ENCODE measurements around the gene MLLT3.

Gene MLLT3

DNA sequence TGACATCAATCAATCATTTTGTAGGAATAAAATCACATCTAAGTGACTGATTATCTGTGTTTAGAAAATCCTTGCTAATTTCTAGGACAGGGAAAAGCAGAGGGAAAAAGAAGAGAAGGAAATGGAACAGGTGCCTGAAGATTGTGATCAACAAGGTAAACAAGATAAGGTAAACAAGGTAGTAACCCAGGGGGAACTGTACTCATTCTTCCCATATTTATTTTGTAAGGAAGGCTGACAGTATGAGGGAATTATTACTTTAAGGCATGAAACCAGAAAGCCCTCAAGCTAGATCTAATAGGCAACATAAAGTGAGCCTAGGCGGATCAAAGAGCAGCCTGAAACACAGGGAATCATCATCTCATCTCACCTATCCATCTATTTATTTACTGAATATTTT lies 231.1 kb downstream of the MLLT3 start:
- H3K4me3 ChIP-seq (ENCODE audit: control insufficient read depth, low read depth, low read length) = no peak overlapping the region
- TF ChIP-seq, protein P1, sequence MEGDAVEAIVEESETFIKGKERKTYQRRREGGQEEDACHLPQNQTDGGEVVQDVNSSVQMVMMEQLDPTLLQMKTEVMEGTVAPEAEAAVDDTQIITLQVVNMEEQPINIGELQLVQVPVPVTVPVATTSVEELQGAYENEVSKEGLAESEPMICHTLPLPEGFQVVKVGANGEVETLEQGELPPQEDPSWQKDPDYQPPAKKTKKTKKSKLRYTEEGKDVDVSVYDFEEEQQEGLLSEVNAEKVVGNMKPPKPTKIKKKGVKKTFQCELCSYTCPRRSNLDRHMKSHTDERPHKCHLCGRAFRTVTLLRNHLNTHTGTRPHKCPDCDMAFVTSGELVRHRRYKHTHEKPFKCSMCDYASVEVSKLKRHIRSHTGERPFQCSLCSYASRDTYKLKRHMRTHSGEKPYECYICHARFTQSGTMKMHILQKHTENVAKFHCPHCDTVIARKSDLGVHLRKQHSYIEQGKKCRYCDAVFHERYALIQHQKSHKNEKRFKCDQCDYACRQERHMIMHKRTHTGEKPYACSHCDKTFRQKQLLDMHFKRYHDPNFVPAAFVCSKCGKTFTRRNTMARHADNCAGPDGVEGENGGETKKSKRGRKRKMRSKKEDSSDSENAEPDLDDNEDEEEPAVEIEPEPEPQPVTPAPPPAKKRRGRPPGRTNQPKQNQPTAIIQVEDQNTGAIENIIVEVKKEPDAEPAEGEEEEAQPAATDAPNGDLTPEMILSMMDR (conservative IDR thresholded peaks at IDR 0.05; ENCODE audit: control insufficient read depth, insufficient read depth, low read depth, low read length) = no peak
- DNase-seq (ENCODE audit: low read depth) = no peak

DNA sequence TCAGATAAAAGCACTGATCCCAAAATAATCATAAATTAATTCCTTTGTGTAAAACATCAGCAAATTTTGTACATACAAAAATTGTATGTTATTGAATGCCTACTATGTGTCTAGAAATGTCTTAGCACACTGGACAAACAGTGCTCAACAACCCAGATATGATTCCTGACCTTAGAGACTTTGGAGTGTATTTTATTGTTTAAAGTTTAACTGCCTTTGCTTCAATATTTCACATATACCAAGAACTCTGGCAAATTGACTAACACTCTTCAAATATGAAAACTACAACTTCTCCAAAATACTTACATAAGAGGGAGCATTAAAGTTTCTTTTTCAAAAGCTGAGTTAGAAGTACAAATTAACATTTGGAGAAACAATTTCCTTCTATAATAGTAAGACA lies 231.9 kb downstream of the MLLT3 start:
- DNase-seq (ENCODE audit: low read depth) = no peak
- TF ChIP-seq, protein P1 (conservative IDR thresholded peaks at IDR 0.05; ENCODE audit: control insufficient read depth, insufficient read depth, low read depth, low read length) = no peak
- no peak overlapping the region for H3K4me3 ChIP-seq (ENCODE audit: control insufficient read depth, low read depth, low read length)

DNA sequence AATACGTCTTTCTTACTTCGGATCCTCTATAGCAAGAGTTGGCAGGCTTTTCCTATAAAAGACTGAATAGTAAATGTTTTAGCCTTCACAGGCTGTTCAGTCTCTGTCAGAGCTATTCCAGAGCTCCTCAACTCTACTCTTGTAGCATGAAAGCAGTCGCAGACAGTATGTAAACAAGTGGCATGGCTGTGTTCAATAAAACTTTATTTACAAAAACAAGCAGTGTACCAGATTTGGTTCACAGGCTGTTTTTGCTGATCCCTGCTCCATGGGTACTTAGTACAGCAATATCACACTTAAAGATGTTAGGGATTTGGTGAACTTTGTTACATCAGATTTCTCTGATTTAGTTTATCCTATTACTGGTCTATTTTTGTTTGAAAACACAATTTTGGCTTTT lies 235.2 kb downstream of the MLLT3 start:
- no peak for DNase-seq (ENCODE audit: low read depth)
- H3K4me3 ChIP-seq (ENCODE audit: control insufficient read depth, low read depth, low read length) = no peak overlapping the region
- TF ChIP-seq, protein P1 (conservative IDR thresholded peaks at IDR 0.05; ENCODE audit: control insufficient read depth, insufficient read depth, low read depth, low read length) = no peak

DNA sequence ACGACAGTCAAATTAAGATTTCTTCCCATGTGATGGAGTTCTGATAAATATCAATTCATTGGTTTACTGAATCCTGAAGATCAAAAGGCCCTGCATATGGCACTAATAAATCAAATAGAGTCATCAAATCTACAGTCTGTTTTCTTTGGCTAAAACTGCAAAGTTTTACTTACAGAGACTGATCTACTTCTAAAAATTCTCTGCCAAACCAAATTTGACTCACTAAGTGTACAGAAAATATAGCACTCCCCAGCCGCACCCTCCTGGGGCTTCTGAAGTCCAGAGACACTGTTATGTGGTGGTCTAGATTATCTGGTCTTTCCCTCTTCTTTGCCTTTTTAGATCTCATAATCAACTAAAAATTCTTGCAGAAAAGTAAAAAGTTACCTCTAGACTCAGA lies 237.7 kb downstream of the MLLT3 start:
- TF ChIP-seq, protein P1 (conservative IDR thresholded peaks at IDR 0.05; ENCODE audit: control insufficient read depth, insufficient read depth, low read depth, low read length) = no peak
- peak; percentile 38 for DNase-seq (ENCODE audit: low read depth)

DNA sequence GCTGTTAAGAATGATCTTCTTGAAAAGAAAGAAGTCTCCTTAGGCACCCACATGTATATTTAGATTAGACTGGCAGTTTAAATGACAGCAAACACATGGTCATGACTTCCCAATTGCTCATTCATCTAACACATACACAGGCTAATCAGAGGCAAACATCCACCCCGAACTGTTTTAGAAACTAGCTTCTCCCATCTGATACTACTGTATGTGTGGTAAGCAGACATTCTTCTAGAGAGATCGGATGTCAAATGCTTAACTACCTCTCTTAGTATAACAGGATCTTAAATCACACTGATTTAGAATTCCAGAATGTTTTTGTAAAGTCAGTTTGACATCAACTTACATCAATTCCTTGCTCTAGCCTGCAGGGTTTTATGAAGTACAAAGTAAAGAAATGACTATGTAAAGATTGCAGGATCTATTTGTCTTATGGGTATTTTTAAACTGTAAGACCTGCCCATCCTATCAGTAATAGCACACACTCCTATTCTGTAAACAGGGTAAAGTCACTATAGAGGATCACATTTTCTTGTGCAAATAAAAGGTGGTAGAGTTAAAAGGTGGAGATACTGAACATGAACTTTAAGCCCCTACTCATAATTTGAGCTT lies 239.7 kb downstream of the MLLT3 start:
- TF ChIP-seq, protein P1 (conservative IDR thresholded peaks at IDR 0.05; ENCODE audit: control insufficient read depth, insufficient read depth, low read depth, low read length) = no peak
- DNase-seq (ENCODE audit: low read depth) = peak; percentile 20
- H3K4me3 ChIP-seq (ENCODE audit: control insufficient read depth, low read depth, low read length) = no peak overlapping the region

More for the DNA sequence above, 237.7 kb downstream of the MLLT3 start:
- no peak overlapping the region for H3K4me3 ChIP-seq (ENCODE audit: control insufficient read depth, low read depth, low read length)

DNA sequence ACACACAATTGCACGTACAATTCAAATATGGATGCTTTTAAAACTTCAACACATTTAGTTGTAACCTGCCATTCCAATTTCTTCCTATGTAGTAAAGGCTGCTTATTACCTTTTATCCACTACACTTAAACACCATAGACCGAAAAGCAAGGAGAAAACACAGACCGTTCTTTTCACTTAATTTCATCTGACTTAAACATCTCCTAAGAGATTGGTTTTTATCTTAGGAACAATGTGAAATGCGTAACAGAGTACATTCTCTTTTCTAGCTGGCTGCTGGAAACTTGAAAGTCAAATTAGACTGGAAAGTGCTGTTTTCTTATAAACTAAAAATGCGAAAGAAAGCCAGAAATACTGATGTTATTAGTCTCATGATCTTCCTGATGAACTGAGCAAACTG lies 241.8 kb downstream of the MLLT3 start:
- TF ChIP-seq, protein P1 (conservative IDR thresholded peaks at IDR 0.05; ENCODE audit: control insufficient read depth, insufficient read depth, low read depth, low read length) = no peak
- H3K4me3 ChIP-seq (ENCODE audit: control insufficient read depth, low read depth, low read length) = no peak overlapping the region
- no peak for DNase-seq (ENCODE audit: low read depth)

DNA sequence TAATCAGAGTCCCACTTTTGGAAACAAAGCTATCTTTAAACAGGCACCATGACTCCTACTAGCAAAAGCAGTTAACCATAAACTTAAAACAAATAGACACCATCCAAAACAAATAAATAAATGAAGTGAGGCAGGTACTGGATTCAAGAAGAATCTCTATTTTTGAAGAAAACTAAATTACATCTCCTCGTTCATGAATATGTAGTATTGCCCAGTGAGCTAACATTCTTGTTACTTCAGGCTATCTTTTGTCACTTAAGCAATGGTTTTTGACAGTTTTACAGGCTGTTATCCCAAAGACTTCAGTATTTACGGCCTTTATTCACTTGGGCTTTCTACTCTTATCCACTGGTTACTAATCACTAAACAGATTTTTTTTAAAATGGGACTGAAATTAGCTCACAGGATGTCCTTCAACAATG lies 242.5 kb downstream of the MLLT3 start:
- H3K4me3 ChIP-seq (ENCODE audit: control insufficient read depth, low read depth, low read length) = no peak overlapping the region
- TF ChIP-seq, protein P1 (conservative IDR thresholded peaks at IDR 0.05; ENCODE audit: control insufficient read depth, insufficient read depth, low read depth, low read length) = no peak
- DNase-seq (ENCODE audit: low read depth) = no peak

Data from fibroblast of mammary gland (primary cell).